GM19035 (cell line): ENCODE measurements around the gene ARHGAP32.

Experiments used
- ATAC-seq: cut with Tn5 transposase; IDR thresholded peaks from one replicate; pipeline ENCODE4 v1.9.1; 2021; ENCODE audit not compliant: unreplicated experiment

ARHGAP32 gene

DNA sequence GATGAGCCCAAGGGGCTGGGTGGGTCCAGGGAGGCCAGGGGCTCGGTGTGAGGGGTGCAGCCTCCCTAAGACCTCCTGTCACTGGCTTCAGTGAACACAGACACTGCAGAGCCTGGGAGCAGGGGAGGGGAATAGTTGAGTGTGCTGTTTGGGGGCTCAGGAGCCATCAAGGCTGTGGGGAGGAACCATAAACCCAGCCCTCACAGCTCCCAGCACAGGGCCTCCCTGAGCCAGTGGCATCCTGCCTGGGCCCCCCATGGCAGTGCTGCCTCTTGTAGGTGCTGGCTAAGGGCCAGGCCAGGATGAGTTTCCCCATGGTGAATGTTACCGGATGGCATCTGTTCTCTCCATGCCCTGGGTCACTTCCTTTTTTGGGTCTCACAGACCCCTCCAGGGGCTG is 275.4 kb downstream of the ARHGAP32 start:
- no peak for ATAC-seq

DNA sequence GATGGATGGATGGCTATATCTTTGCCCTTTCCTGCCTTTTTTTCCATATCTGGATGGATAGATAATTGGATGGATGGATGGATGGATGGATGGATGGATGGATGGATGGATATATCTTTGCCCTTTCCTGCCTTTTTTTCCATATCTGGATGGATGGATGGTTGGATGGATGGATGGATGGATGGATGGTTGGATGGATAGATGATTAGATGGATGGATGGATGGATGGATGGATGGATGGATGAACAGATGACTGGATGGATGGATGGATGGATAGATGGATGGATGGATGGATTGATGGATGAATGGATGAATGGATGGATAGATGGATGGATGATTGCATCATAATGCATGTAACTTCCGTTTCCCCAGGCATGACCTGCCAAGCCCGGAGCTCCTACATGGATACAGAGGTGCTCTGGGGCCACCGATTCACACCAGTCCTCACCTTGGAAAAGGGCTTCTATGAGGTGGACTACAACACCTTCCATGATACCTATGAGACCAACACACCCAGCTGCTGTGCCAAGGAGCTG is 276.0 kb downstream of the ARHGAP32 start:
- ATAC-seq: no peak

DNA sequence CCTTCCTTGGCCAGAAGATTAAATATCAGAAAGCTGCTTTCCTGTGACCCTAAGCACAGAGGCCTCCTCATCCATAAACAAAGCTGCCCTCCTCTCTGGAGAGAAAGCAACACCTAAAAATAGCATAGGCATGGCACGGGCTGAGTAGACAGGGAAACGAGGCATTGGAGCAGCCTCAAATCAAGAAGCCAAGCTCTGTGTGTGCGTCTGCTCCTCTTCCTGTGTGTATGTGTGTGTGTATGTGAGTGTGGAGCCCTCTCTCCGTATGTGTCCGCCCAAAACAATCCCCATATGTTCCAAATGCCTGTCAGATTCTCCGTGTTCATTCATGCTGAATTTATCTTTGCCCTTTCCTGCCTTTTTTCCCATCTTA is 277.0 kb downstream of the ARHGAP32 start:
- no peak for ATAC-seq
